ENCODE measurements around the gene SPTBN5. TPM values are rescaled to one million over a fixed set of nuclear protein-coding genes. Genes with fewer than 3 reads are reported as not detected.

SPTBN5 gene
- total RNA-seq, 1 experiment from 2014 or later: 2.1 TPM

GRCh38 chr15:41847206-41847605 is 46.6 kb downstream of the SPTBN5 start:
- no peak for ATAC-seq
- no peaks in the 10 kb centered on the region for H3K27me3 ChIP-seq (ENCODE audit: control insufficient read depth, insufficient read depth, low read length)
- CTCF ChIA-PET: no interaction called here
- TF ChIP-seq TCF7L2 (IDR thresholded peaks at IDR 0.05; ENCODE audit: low read depth, low read length): no peak
- TF ChIP-seq REST (IDR thresholded peaks at IDR 0.05; ENCODE audit: insufficient read depth in 1 of 2, low read depth in 2 of 2, low read length in 1 of 2): no peak
- no peak for TF ChIP-seq CTCF (IDR thresholded peaks at IDR 0.05)
- no peak for TF ChIP-seq POLR2AphosphoS5 (IDR thresholded peaks at IDR 0.05; ENCODE audit: low read depth, low read length)
- no peak for TF ChIP-seq SIN3A (IDR thresholded peaks at IDR 0.05; ENCODE audit: borderline replicate concordance, insufficient read depth, low read depth, low read length)
- in situ Hi-C loops (cut with HindIII; ENCODE audit: low pct_unique_long_range_greater_than_20kb, low sequenced_read_pairs): no loop called here
- no peak overlapping the region for H3K27ac ChIP-seq (ENCODE audit: low read length)
- BruUV-seq (replicated peaks): no TSS peak
- no peaks in the 10 kb centered on the region for H3K36me3 ChIP-seq (ENCODE audit: control insufficient read depth, insufficient read depth, low read length)
- no peaks in the 10 kb centered on the region for H3K4me1 ChIP-seq (ENCODE audit: control insufficient read depth, insufficient read depth, low read length)
- no peaks in the 10 kb centered on the region for H3K9me3 ChIP-seq (ENCODE audit: control insufficient read depth, insufficient read depth, low read depth, low read length)
- no peak for DNase-seq (ENCODE audit: low read depth, low spot score)
- intact Hi-C loops (cut with micrococcal nuclease; ENCODE audit: unreplicated experiment): no loop called here
- H3K4me3 ChIP-seq (ENCODE audit: low read depth in 2 of 2, low read length in 2 of 2): no peak overlapping the region
- POLR2A ChIA-PET: no interaction called here

- CTCF ChIA-PET: no interaction called here
- Histone ChIP-seq H3K9me3 (ENCODE audit: control insufficient read depth, insufficient read depth, low read depth, low read length) (no peaks in the 10 kb centered on the region), H3K27me3 (ENCODE audit: control insufficient read depth, insufficient read depth, low read length) (no peaks in the 10 kb centered on the region), H3K36me3 (ENCODE audit: control insufficient read depth, insufficient read depth, low read length) (no peaks in the 10 kb centered on the region), H3K27ac (ENCODE audit: low read length) (no peak overlapping the region), H3K4me3 (ENCODE audit: low read depth in 2 of 2, low read length in 2 of 2) (no peak overlapping the region), H3K4me1 (ENCODE audit: control insufficient read depth, insufficient read depth, low read length) (no peaks in the 10 kb centered on the region)
- no peak for DNase-seq (ENCODE audit: low read depth, low spot score)
- POLR2A ChIA-PET: no interaction called here
- no TSS peak for BruUV-seq (replicated peaks)
- no peak for ATAC-seq
- TF ChIP-seq POLR2AphosphoS5 (IDR thresholded peaks at IDR 0.05; ENCODE audit: low read depth, low read length) (no peak), SIN3A (IDR thresholded peaks at IDR 0.05; ENCODE audit: borderline replicate concordance, insufficient read depth, low read depth, low read length) (no peak), CTCF (IDR thresholded peaks at IDR 0.05) (no peak), REST (IDR thresholded peaks at IDR 0.05; ENCODE audit: insufficient read depth in 1 of 2, low read depth in 2 of 2, low read length in 1 of 2) (no peak)
- intact Hi-C loops (cut with micrococcal nuclease; ENCODE audit: unreplicated experiment) (no loop called here), in situ Hi-C loops (cut with HindIII; ENCODE audit: low pct_unique_long_range_greater_than_20kb, low sequenced_read_pairs) (no loop called here)
Measured at GRCh38 chr15:41844814-41845213, 49.0 kb downstream of the SPTBN5 start.
